ENCODE results near the gene TRPV4.

The TRPV4 gene

DNA sequence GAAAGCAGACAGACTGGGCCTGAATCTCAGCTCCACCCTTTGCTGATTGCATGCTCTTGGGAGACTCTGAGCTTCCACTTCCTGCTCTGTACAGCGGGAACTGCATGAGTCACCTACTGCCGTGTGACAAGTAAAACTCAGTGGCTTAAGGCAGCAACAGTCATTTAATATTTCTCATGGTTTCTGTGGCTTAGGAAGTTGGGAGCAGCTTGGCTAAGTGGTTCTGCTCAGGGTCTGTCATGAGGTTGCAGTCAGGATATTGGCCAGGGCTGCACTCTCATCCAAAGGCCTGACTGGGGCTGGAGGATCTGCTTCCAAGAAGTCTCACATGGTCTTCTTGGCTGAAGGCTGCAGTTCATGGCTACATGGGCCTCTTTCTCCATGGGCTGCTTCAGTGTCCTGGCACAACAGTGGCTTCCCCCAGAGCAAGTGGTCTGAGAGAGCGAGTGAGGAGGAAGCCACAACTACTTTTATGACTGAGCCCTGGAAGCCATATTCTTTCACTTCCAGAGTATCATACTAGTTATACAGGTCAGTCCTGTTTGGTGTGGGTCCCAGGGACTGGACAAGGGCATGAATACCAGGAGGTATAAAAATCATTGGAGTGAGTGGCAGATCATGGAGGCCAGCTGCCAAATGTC is 69.9 kb downstream of the TRPV4 start:
- DNase-seq (ENCODE audit: low read depth in 2 of 2) = no peak

DNA sequence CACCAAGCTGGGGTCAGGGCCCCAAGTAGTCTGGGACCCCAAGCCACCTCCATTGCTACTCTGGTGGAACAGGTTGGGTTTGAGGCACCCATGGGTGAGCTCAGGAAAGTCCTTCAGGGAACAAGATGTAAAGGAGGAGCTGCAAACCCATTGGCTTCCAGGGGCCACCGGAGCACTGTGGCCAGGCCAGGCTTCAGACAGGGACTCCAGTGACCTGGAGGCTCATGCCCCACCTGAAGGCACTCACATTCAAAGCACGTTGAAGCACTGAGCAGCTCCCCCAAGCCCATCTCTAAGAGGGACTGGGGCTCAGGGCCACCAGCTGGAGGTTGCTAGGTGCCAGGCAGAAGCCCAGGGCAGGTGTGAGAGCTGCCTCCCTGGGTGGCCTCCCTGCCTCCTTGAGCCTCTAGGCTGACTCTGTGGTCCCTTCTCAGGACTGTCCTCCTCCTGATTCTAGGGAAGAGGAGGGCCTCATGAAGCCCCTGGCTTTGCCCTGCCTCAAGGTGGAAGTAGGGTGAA is 70.5 kb downstream of the TRPV4 start:
- no peak for DNase-seq (ENCODE audit: low read depth in 2 of 2)

- DNase-seq (ENCODE audit: low read depth in 2 of 2) = no peak
Measured at GRCh38 chr12:109762071-109762672, 71.0 kb downstream of the TRPV4 start.

- DNase-seq (ENCODE audit: low read depth in 2 of 2) = no peak
Measured at GRCh38 chr12:109760930-109761921, 72.0 kb downstream of the TRPV4 start.

- DNase-seq (ENCODE audit: low read depth in 2 of 2) = no peak
Measured at GRCh38 chr12:109760031-109760929, 72.9 kb downstream of the TRPV4 start.

GRCh38 chr12:109759595-109759994 is 73.6 kb downstream of the TRPV4 start:
- no peak for DNase-seq (ENCODE audit: low read depth in 2 of 2)

- DNase-seq (ENCODE audit: low read depth in 2 of 2) = no peak
Measured at GRCh38 chr12:109758426-109759420, 74.5 kb downstream of the TRPV4 start.

DNA sequence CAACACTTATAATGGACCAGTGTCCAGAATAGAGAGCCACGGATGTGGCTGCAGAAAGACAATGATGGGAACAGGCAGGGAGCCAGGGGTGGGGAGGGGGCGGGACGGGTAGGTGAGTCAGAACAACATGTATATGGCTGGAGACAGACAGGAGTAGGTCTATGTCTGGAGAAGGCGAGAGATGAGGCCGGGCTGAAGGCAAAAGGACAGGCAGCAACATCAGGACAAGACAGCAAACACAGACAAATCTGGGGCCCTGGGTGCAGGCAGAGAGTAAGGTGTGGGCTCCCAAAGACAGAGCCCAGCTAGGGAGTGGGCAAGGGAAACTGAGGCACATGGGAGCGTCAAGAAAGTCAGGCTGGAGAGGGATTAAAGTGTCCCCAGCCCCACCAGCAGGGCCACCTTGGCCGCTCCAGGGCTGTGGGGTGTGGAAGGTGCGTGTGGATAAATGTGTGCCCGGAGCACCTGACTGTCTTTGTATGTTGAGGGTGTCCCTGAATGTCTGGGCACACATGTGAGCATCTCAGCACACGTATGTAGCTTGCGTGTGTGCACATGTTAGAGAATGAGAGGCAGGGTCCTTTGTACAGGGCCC is 75.4 kb downstream of the TRPV4 start:
- no peak for DNase-seq (ENCODE audit: low read depth in 2 of 2)

GRCh38 chr12:109756457-109756856 is 76.7 kb downstream of the TRPV4 start:
- no peak for DNase-seq (ENCODE audit: low read depth in 2 of 2)

- DNase-seq (ENCODE audit: low read depth in 2 of 2) = no peak
Measured at GRCh38 chr12:109753959-109754358, 79.2 kb downstream of the TRPV4 start.

DNA sequence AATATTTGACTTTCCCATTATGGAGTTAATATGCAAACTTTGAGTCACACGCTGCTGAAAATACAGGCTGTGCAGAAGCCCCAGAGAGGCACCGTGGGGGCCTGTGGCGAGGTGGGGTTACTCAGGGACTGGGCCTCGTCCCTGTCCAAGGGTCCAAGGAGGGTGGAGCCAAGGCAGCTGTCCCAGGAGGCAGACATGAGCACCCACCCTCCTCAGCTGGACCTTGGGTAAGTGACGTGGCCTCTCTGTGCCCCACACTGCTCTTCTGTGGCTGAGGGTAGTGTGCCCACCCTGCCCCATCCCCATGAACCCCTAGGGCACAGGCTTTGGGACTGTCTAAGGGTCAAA is 80.2 kb downstream of the TRPV4 start:
- no peak for DNase-seq (ENCODE audit: low read depth in 2 of 2)

DNA sequence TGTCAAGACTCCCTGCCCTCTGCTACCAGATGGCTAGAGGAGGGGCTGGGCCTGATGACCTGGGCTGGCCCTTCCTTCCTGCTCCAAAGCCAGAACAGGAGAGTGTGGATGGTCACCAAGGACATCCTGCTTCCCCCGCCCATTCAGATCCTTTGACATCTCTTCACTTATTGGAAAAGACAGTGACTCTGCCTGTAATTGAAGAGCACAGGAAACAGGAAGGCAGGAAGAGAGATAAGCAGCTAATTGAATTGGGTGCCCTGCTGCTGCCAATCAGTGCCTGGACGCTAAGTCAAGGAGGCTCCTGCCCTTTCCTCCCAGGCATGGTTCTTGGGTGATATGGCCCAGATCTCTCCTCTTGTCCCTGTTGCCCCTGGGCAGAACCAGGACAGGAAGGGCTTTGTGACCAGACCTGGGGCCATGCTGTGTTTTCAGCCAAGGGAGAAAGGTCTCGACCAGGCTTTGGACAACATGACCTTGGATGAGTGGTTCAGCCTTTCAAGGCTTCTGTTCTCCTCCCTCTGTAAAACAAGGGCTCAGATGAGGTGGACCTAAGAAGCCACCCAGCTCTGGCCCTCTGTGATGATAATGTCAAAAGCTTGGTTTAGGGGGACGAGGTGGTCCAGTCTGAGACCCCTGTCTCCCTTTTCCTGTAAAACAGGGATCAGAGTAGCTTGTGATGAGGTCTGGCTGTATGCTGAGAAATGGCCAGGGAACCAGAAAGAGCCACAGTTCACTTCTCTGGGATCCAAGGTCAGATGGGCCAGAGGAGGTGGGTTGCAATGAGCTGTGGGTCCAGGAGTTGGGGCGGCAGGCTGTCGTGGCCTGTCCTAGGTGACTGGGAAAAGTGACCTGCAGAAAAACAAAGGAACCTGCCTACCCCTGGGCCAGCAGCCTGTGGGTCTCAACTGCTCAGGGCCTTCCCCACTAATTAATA is 80.8 kb downstream of the TRPV4 start:
- DNase-seq (ENCODE audit: low read depth in 2 of 2) = no peak

DNA sequence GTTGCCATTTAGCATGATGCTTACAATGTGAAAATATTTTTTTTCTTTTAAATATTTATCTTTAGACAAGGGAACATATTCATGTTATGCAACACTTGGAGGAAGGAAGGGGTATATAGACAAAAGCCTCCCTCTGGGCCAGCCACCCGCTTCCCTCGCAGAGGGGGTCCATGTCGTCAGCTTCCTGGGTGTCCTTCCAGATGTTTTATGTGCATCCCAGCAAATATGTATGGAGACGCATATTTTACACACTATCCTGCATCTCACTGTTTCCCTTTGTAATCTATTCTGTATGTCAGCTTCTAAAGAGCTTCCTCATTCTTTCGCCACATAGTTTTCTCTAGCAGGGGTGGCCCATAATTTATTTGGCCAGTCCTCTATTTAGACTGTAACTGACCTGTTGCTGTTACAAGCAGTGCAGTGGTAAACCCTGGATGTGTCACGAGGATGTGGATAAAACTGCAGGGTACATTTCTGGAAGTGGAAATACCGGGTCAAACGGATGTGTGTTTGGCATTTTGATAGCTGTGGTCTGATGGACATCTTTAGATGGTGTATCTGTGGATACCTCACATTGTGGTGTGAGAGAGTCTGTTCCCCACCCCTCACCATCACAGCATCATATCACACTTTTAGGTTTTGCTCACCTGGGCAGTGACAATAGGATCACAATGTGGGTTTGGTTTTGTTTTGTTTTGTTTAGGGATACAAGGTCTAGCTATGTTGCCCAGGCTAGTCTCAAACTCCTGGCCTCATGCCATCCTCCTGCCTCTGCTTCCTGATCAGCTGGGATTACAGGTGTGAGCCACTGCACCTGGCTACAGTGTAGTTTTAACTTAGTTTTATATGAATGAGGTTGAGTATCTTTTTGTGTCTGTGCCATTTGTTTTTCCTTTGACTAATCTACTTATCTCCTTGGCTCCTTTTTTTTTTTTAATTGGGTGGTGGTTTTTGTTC is 87.9 kb downstream of the TRPV4 start:
- DNase-seq (ENCODE audit: low read depth in 2 of 2) = no peak

DNA sequence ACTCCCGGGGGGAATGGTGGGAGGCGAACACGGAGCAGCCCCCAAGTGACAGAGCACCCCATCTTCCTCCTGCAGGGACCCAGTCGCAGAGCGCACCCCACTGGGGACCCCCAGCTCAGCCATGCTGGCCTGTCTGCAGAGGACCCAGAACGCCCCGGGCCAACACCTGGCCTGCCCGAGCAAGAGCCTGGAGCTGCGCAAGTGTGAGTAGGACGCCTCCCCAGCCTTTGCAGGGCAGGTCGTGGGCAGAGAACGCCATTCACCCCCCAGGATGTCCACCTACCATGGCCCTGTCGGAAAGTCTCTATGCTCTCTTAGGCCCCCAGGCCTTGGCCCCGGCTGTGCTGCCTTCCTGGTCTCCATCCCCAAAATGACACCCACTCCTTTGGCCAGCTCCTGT is 89.2 kb downstream of the TRPV4 start:
- DNase-seq (ENCODE audit: low read depth in 2 of 2) = no peak

- DNase-seq (ENCODE audit: low read depth in 2 of 2) = no peak
Measured at GRCh38 chr12:109743076-109743910, 89.9 kb downstream of the TRPV4 start.

DNA sequence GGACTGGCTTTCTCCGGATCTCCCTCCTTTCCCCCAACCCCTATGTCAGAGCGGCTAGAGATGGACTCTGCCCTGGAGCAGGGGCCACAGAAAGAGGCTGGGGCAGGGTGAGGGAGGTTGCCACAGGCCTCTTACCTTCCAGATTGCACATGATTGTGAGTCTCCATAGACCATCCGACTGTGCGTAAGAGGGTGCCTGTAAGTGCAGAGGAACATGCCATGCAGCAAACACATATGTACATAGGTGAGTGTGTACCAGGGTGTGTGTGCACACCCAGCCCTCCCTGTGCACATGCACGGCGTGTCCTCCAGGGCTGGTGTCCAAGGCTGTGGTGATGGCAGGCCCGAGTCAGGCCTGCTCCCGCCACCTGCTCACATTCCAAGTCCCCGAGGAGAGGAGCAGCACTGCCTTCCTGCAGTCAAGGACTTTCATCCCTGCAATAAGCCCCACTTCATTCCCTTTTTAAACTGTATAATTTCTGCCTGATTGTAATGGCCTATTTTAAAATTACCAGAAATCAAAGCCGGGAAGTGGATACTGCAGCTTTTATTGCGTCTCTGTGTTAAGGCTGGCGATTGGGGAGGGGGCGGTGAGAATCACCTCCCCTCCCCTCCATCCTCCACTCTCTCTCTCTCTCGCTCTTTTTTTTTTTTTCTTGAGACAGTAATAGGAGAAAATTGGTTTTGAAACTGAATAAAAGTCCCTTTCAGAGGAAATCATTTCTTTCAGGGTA is 91.1 kb downstream of the TRPV4 start:
- DNase-seq (ENCODE audit: low read depth in 2 of 2) = no peak
